Astrocyte (in vitro differentiated cells and primary cell): ENCODE data around the gene CHD9NB. TPM values are rescaled to one million over a fixed set of nuclear protein-coding genes. Genes with fewer than 3 reads are reported as not detected.

Source experiments
- DNase-seq: peaks from one replicate; pipeline ENCODE4 v3.0.0-alpha.2; 2010; ENCODE audit warnings: low read depth
- FAIRE-seq: peaks from 2 replicates; lab custom pipeline; 2011; peaks lifted over from hg19 to GRCh38; lab: Jason Lieb, UNC
- H2AFZ ChIP-seq: 2 replicates; pipeline ENCODE4 v1.6.0; 2012; ENCODE audit warnings: low read depth, low read length, inconsistent platforms
- H3K27ac ChIP-seq: 2 replicates; pipeline ENCODE4 v1.5.1; 2011; ENCODE audit warnings: low read depth, low read length, inconsistent platforms
- H3K27me3 ChIP-seq: 2 replicates; pipeline ENCODE4 v1.6.0; 2011; ENCODE audit warnings: low read length, inconsistent platforms; ENCODE audit not compliant: insufficient read depth
- H3K36me3 ChIP-seq: 2 replicates; pipeline ENCODE4 v1.5.1; 2011; ENCODE audit warnings: low read length, inconsistent platforms; ENCODE audit not compliant: insufficient read depth
- H3K4me1 ChIP-seq: 2 replicates; pipeline ENCODE4 v1.5.1; 2011; ENCODE audit warnings: low read length, inconsistent platforms; ENCODE audit not compliant: insufficient read depth
- H3K4me2 ChIP-seq: 2 replicates; pipeline ENCODE4 v1.6.0; 2012; ENCODE audit warnings: low read length, inconsistent platforms
- H3K4me3 ChIP-seq: 2 replicates; pipeline ENCODE4 v1.5.1; 2011; ENCODE audit warnings: low read depth, mild to moderate bottlenecking, low read length, inconsistent platforms; ENCODE audit not compliant: insufficient read depth
- H3K79me2 ChIP-seq: 2 replicates; pipeline ENCODE4 v1.6.0; 2012; ENCODE audit warnings: mild to moderate bottlenecking, low read length, inconsistent platforms; ENCODE audit not compliant: insufficient read depth
- H3K9ac ChIP-seq: 2 replicates; pipeline ENCODE4 v1.6.0; 2012; ENCODE audit warnings: mild to moderate bottlenecking, low read length, inconsistent platforms
- H3K9me3 ChIP-seq: 2 replicates; pipeline ENCODE4 v1.5.1; 2012; ENCODE audit warnings: low read depth, mild to moderate bottlenecking, low read length, inconsistent platforms; ENCODE audit not compliant: insufficient read depth
- H4K20me1 ChIP-seq: 2 replicates; pipeline ENCODE4 v1.6.0; 2012; ENCODE audit warnings: low read length, inconsistent platforms; ENCODE audit not compliant: insufficient read depth
- H3K27ac Mint-ChIP-seq: one replicate; pipeline ENCODE4 v1.8.0; 2021; ENCODE audit warnings: mild to moderate bottlenecking, mixed read lengths; ENCODE audit not compliant: unreplicated experiment
- H3K27me3 Mint-ChIP-seq: one replicate; pipeline ENCODE4 v1.8.0; 2021; ENCODE audit warnings: low read depth, mixed read lengths; ENCODE audit not compliant: unreplicated experiment
- H3K36me3 Mint-ChIP-seq: one replicate; pipeline ENCODE4 v1.8.0; 2021; ENCODE audit warnings: low read depth, mixed read lengths; ENCODE audit not compliant: unreplicated experiment
- H3K4me1 Mint-ChIP-seq: one replicate; pipeline ENCODE4 v1.8.0; 2021; ENCODE audit warnings: low read depth, mixed read lengths; ENCODE audit not compliant: unreplicated experiment
- H3K4me3 Mint-ChIP-seq: one replicate; pipeline ENCODE4 v1.8.0; 2021; ENCODE audit warnings: mild to moderate bottlenecking, moderate library complexity, mixed read lengths; ENCODE audit not compliant: unreplicated experiment
- H3K9me3 Mint-ChIP-seq: one replicate; pipeline ENCODE4 v1.8.0; 2021; ENCODE audit warnings: mild to moderate bottlenecking, mixed read lengths; ENCODE audit not compliant: unreplicated experiment
- EZH2 ChIP-seq: IDR thresholded peaks from 2 replicates; pipeline ENCODE4 v1.6.1; 2012; ENCODE audit warnings: mild to moderate bottlenecking, low read length, inconsistent platforms; ENCODE audit not compliant: insufficient read depth
- total RNA-seq: library from RNA; stranded (reverse); gene quantifications from 2 replicates; pipeline ENCODE4 v1.2.1, GENCODE V29; 2021
- TF ChIP-seq, protein P1 (sequence below): IDR thresholded peaks from 2 replicates; pipeline ENCODE4 v1.5.1; 2011; ENCODE audit warnings: low read depth, mild to moderate bottlenecking, inconsistent platforms, low read length, moderate library complexity; ENCODE audit not compliant: insufficient read depth

CHD9NB gene
- total RNA-seq, 1 donor from 2014 or later = 3.3 TPM

DNA sequence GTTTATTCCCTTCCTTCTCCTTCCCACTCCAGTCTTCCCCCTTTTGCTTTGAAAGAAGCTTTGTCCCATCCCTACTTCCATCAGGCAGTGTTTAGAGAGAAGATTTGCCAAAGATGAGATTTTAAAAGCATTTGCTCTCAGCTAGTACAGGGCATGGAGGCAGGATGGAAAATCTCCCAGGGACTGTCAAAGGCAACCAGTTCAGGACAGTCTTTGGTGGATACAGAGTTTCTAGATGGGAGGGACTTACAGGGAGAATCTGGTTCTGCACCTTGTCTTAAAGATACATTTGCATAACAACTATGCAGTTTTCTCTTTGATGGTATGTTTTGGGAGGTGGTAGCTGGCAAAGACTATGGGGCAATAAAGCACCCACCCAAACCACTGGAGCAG, 28.3 kb upstream of the CHD9NB start:
- Mint-ChIP-seq H3K9me3 (no peaks in the 10 kb centered on the region), H3K36me3 (peaks cover 9% of the 10 kb centered on the region), H3K27me3 (no peaks in the 10 kb centered on the region), H3K4me1 (peaks cover 44% of the 10 kb centered on the region), H3K4me3 (peak overlapping the region; percentile 72), H3K27ac (peak overlapping the region; percentile 96)
- no peaks in the 10 kb centered on the region for H3K9me3 ChIP-seq
- peaks cover 28% of the 10 kb centered on the region for H3K79me2 ChIP-seq
- no peaks in the 10 kb centered on the region for H3K27me3 ChIP-seq
- no peak overlapping the region for H2AFZ ChIP-seq
- FAIRE-seq (no peak), DNase-seq (no peak)
- peak overlapping the region; percentile 6 for H3K4me3 ChIP-seq
- H3K4me1 ChIP-seq = peaks cover 33% of the 10 kb centered on the region
- H3K36me3 ChIP-seq = no peaks in the 10 kb centered on the region
- peak overlapping the region; percentile 80 for H3K27ac ChIP-seq
- TF ChIP-seq, protein P1, sequence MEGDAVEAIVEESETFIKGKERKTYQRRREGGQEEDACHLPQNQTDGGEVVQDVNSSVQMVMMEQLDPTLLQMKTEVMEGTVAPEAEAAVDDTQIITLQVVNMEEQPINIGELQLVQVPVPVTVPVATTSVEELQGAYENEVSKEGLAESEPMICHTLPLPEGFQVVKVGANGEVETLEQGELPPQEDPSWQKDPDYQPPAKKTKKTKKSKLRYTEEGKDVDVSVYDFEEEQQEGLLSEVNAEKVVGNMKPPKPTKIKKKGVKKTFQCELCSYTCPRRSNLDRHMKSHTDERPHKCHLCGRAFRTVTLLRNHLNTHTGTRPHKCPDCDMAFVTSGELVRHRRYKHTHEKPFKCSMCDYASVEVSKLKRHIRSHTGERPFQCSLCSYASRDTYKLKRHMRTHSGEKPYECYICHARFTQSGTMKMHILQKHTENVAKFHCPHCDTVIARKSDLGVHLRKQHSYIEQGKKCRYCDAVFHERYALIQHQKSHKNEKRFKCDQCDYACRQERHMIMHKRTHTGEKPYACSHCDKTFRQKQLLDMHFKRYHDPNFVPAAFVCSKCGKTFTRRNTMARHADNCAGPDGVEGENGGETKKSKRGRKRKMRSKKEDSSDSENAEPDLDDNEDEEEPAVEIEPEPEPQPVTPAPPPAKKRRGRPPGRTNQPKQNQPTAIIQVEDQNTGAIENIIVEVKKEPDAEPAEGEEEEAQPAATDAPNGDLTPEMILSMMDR = no peak
- TF ChIP-seq EZH2 = no peak
- peak overlapping the region; percentile 73 for H3K4me2 ChIP-seq
- peak overlapping the region; percentile 62 for H3K9ac ChIP-seq
- no peaks in the 10 kb centered on the region for H4K20me1 ChIP-seq

GRCh38 chr16:53080345-53081031, 27.8 kb upstream of the CHD9NB start:
- FAIRE-seq (no peak), DNase-seq (peak; percentile 88)
- no peaks in the 10 kb centered on the region for H3K27me3 Mint-ChIP-seq
- H3K9me3 ChIP-seq = no peaks in the 10 kb centered on the region
- peaks cover 41% of the 10 kb centered on the region for H3K4me1 Mint-ChIP-seq
- peak overlapping the region; percentile 62 for H3K9ac ChIP-seq
- peak overlapping the region; percentile 72 for H3K4me3 Mint-ChIP-seq
- H2AFZ ChIP-seq = peak overlapping the region; percentile 12
- no peaks in the 10 kb centered on the region for H3K27me3 ChIP-seq
- H3K4me2 ChIP-seq = peak overlapping the region; percentile 73
- peak overlapping the region; percentile 80 for H3K27ac ChIP-seq
- peaks cover 28% of the 10 kb centered on the region for H3K4me1 ChIP-seq
- no peaks in the 10 kb centered on the region for H3K36me3 ChIP-seq
- peaks cover 2% of the 10 kb centered on the region for H3K9me3 Mint-ChIP-seq
- H3K36me3 Mint-ChIP-seq = peaks cover 14% of the 10 kb centered on the region
- TF ChIP-seq, protein P1 = no peak
- no peak for TF ChIP-seq EZH2
- H4K20me1 ChIP-seq = no peaks in the 10 kb centered on the region
- peak overlapping the region; percentile 6 for H3K4me3 ChIP-seq
- peaks cover 32% of the 10 kb centered on the region for H3K79me2 ChIP-seq
- peak overlapping the region; percentile 96 for H3K27ac Mint-ChIP-seq
